NCI-H2196 (cell line): Measurements from ENCODE around the gene BAIAP2L2.
"Not testable (repeated sequence)": the region's sequence is repeated elsewhere in the genome, so short reads cannot be mapped to it uniquely, and the experiment has no call there.

Experiments
- DNase-seq: peaks from one replicate; lab custom pipeline; 2025; ENCODE audit not compliant: unreplicated experiment; lab: John Stamatoyannopoulos, UW

Gene BAIAP2L2

GRCh38 chr22:38110008-38110862 lies at the start of gene BAIAP2L2:
BAIAP2L2 (minus strand) TSS chr22:38110684; CDS start chr22:38110525, 159 bp downstream.
- no peak for DNase-seq

GRCh38 chr22:38155703-38156102 lies 45.2 kb upstream of the BAIAP2L2 start:
- no peak for DNase-seq

- DNase-seq, result not testable (repeated sequence)
Observed at GRCh38 chr22:38154563-38154915, 44.1 kb upstream of the BAIAP2L2 start.

GRCh38 chr22:38153821-38154562 lies 43.5 kb upstream of the BAIAP2L2 start:
- peak; percentile 33 for DNase-seq

GRCh38 chr22:38151126-38151500 lies 40.6 kb upstream of the BAIAP2L2 start:
- no peak for DNase-seq

GRCh38 chr22:38148245-38148644 lies 37.8 kb upstream of the BAIAP2L2 start:
- DNase-seq, result no peak

GRCh38 chr22:38146166-38146565 lies 35.7 kb upstream of the BAIAP2L2 start:
- DNase-seq, result not testable (repeated sequence)

- peak; percentile 11 for DNase-seq
Observed at GRCh38 chr22:38144025-38144405, 33.5 kb upstream of the BAIAP2L2 start.

- DNase-seq, result no peak
Observed at GRCh38 chr22:38142606-38143005, 32.1 kb upstream of the BAIAP2L2 start.

GRCh38 chr22:38141217-38141973 lies 30.9 kb upstream of the BAIAP2L2 start:
- DNase-seq, result no peak

- no peak for DNase-seq
Observed at GRCh38 chr22:38139901-38140300, 29.4 kb upstream of the BAIAP2L2 start.

GRCh38 chr22:38138961-38139360 lies 28.5 kb upstream of the BAIAP2L2 start:
- DNase-seq, result no peak

GRCh38 chr22:38137876-38138687 lies 27.6 kb upstream of the BAIAP2L2 start:
- DNase-seq, result no peak

GRCh38 chr22:38136607-38137006 lies 26.1 kb upstream of the BAIAP2L2 start:
- DNase-seq, result no peak

GRCh38 chr22:38135133-38135706 lies 24.7 kb upstream of the BAIAP2L2 start:
- DNase-seq, result no peak

GRCh38 chr22:38133331-38133730 lies 22.8 kb upstream of the BAIAP2L2 start:
- DNase-seq, result no peak

GRCh38 chr22:38132794-38133193 lies 22.3 kb upstream of the BAIAP2L2 start:
- no peak for DNase-seq

- DNase-seq, result no peak
Observed at GRCh38 chr22:38132136-38132535, 21.7 kb upstream of the BAIAP2L2 start.

GRCh38 chr22:38131399-38131798 lies 20.9 kb upstream of the BAIAP2L2 start:
- no peak for DNase-seq

GRCh38 chr22:38129856-38130255 lies 19.4 kb upstream of the BAIAP2L2 start:
- DNase-seq, result no peak
